ENCODE data around the gene APBB2.

APBB2 gene

GRCh38 chr4:41209901-41210300, 4.4 kb downstream of the APBB2 start:
- H3K4me2 ChIP-seq (ENCODE audit: low read length): no peak overlapping the region
- peaks cover 4% of the 10 kb centered on the region; the same call in 1 of the 2 replicates for H3K36me3 ChIP-seq (ENCODE audit: control insufficient read depth, low read length)
- no peaks in the 10 kb centered on the region for H3K27me3 ChIP-seq (ENCODE audit: control insufficient read depth, low read length)
- peaks cover 4% of the 10 kb centered on the region; the same call in 1 of the 2 replicates for H4K20me1 ChIP-seq (ENCODE audit: control insufficient read depth, insufficient read depth, low read depth, low read length)
- H3K27ac ChIP-seq (ENCODE audit: low read depth, low read length): no peak overlapping the region
- no peaks in the 10 kb centered on the region for H3K9me3 ChIP-seq (ENCODE audit: control insufficient read depth, insufficient read depth, low read length)
- peaks cover 95% of the 10 kb centered on the region for H3K79me2 ChIP-seq (ENCODE audit: control insufficient read depth, low read length)
- no peaks in the 10 kb centered on the region for H3K9me2 ChIP-seq (replicated peaks; ENCODE audit: control insufficient read depth, low read length)
- H3F3A ChIP-seq (ENCODE audit: control insufficient read depth, insufficient read depth): no peaks in the 10 kb centered on the region
- peaks cover 19% of the 10 kb centered on the region for H3K4me1 ChIP-seq (ENCODE audit: control insufficient read depth, low read length)
- TF ChIP-seq EZH2phosphoT487 (IDR thresholded peaks at IDR 0.05; ENCODE audit: borderline replicate concordance, low read length): no peak
- TF ChIP-seq, protein P1, sequence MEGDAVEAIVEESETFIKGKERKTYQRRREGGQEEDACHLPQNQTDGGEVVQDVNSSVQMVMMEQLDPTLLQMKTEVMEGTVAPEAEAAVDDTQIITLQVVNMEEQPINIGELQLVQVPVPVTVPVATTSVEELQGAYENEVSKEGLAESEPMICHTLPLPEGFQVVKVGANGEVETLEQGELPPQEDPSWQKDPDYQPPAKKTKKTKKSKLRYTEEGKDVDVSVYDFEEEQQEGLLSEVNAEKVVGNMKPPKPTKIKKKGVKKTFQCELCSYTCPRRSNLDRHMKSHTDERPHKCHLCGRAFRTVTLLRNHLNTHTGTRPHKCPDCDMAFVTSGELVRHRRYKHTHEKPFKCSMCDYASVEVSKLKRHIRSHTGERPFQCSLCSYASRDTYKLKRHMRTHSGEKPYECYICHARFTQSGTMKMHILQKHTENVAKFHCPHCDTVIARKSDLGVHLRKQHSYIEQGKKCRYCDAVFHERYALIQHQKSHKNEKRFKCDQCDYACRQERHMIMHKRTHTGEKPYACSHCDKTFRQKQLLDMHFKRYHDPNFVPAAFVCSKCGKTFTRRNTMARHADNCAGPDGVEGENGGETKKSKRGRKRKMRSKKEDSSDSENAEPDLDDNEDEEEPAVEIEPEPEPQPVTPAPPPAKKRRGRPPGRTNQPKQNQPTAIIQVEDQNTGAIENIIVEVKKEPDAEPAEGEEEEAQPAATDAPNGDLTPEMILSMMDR (IDR thresholded peaks at IDR 0.05; ENCODE audit: low read depth, low read length, poor library complexity, severe bottlenecking): no peak
- no peak overlapping the region for H3K4me3 ChIP-seq (ENCODE audit: low read length)

DNA sequence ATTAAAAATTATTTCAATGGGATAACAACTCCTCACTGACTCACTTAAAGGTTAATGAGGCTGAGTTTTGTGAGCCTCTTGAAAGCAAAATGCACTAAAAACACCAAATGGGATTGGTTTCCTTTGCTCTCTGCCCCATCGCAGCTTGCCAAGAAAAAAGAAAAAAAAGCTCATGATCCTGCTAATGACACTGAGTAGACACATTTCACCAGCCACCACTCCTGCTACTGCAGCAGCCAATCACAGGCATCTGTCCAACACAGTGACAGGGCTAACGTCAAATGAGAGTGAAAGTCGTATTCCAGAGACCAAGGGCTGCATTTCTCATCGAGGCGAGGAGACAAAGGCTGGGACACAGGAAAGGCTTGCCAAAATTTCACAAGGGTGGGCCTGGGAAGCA, 5.2 kb downstream of the APBB2 start:
- Histone ChIP-seq H3K4me1 (ENCODE audit: control insufficient read depth, low read length) (peaks cover 15% of the 10 kb centered on the region), H3K79me2 (ENCODE audit: control insufficient read depth, low read length) (peaks cover 98% of the 10 kb centered on the region)

GRCh38 chr4:41207291-41207831, 7.0 kb downstream of the APBB2 start:
- H3F3A ChIP-seq (ENCODE audit: control insufficient read depth, insufficient read depth): no peaks in the 10 kb centered on the region
- H3K9me3 ChIP-seq (ENCODE audit: control insufficient read depth, insufficient read depth, low read length): no peaks in the 10 kb centered on the region
- H3K4me2 ChIP-seq (ENCODE audit: low read length): no peak overlapping the region
- no peaks in the 10 kb centered on the region for H3K9me2 ChIP-seq (replicated peaks; ENCODE audit: control insufficient read depth, low read length)
- H3K36me3 ChIP-seq (ENCODE audit: control insufficient read depth, low read length): peaks cover 4% of the 10 kb centered on the region; the same call in 1 of the 2 replicates
- no peak overlapping the region for H3K27ac ChIP-seq (ENCODE audit: low read depth, low read length)
- H4K20me1 ChIP-seq (ENCODE audit: control insufficient read depth, insufficient read depth, low read depth, low read length): peaks cover 4% of the 10 kb centered on the region
- H3K79me2 ChIP-seq (ENCODE audit: control insufficient read depth, low read length): peaks cover 98% of the 10 kb centered on the region
- no peak for TF ChIP-seq EZH2phosphoT487 (IDR thresholded peaks at IDR 0.05; ENCODE audit: borderline replicate concordance, low read length)
- TF ChIP-seq, protein P1 (IDR thresholded peaks at IDR 0.05; ENCODE audit: low read depth, low read length, poor library complexity, severe bottlenecking): no peak
- no peak overlapping the region for H3K4me3 ChIP-seq (ENCODE audit: low read length)
- H3K4me1 ChIP-seq (ENCODE audit: control insufficient read depth, low read length): peaks cover 7% of the 10 kb centered on the region
- H3K27me3 ChIP-seq (ENCODE audit: control insufficient read depth, low read length): no peaks in the 10 kb centered on the region

More for the DNA sequence above, 5.2 kb downstream of the APBB2 start:
- Histone ChIP-seq H3K36me3 (ENCODE audit: control insufficient read depth, low read length) (peaks cover 4% of the 10 kb centered on the region; the same call in 1 of the 2 replicates), H3K27me3 (ENCODE audit: control insufficient read depth, low read length) (no peaks in the 10 kb centered on the region), H3K27ac (ENCODE audit: low read depth, low read length) (no peak overlapping the region), H3K9me3 (ENCODE audit: control insufficient read depth, insufficient read depth, low read length) (no peaks in the 10 kb centered on the region), H4K20me1 (ENCODE audit: control insufficient read depth, insufficient read depth, low read depth, low read length) (peaks cover 4% of the 10 kb centered on the region; the same call in 1 of the 2 replicates), H3K9me2 (replicated peaks; ENCODE audit: control insufficient read depth, low read length) (no peaks in the 10 kb centered on the region), H3K4me3 (ENCODE audit: low read length) (no peak overlapping the region), H3K4me2 (ENCODE audit: low read length) (no peak overlapping the region), H3F3A (ENCODE audit: control insufficient read depth, insufficient read depth) (no peaks in the 10 kb centered on the region)
- TF ChIP-seq, protein P1 (IDR thresholded peaks at IDR 0.05; ENCODE audit: low read depth, low read length, poor library complexity, severe bottlenecking): no peak
- no peak for TF ChIP-seq EZH2phosphoT487 (IDR thresholded peaks at IDR 0.05; ENCODE audit: borderline replicate concordance, low read length)

All from DOHH2 (cell line).